HG02763 (cell line): ENCODE results near the gene NEBL.

Source experiments
- ATAC-seq: cut with Tn5 transposase; IDR thresholded peaks from one replicate; pipeline ENCODE4 v1.9.1; 2021; ENCODE audit warnings: mild to moderate bottlenecking, moderate library complexity; ENCODE audit not compliant: unreplicated experiment

NEBL gene

GRCh38 chr10:20797290-20797689 lies 99.8 kb downstream of the NEBL start:
- ATAC-seq: no peak

GRCh38 chr10:20795391-20795790 lies 101.7 kb downstream of the NEBL start:
- ATAC-seq: no peak

- no peak for ATAC-seq
Measured at GRCh38 chr10:20785174-20785573, 111.9 kb downstream of the NEBL start.

DNA sequence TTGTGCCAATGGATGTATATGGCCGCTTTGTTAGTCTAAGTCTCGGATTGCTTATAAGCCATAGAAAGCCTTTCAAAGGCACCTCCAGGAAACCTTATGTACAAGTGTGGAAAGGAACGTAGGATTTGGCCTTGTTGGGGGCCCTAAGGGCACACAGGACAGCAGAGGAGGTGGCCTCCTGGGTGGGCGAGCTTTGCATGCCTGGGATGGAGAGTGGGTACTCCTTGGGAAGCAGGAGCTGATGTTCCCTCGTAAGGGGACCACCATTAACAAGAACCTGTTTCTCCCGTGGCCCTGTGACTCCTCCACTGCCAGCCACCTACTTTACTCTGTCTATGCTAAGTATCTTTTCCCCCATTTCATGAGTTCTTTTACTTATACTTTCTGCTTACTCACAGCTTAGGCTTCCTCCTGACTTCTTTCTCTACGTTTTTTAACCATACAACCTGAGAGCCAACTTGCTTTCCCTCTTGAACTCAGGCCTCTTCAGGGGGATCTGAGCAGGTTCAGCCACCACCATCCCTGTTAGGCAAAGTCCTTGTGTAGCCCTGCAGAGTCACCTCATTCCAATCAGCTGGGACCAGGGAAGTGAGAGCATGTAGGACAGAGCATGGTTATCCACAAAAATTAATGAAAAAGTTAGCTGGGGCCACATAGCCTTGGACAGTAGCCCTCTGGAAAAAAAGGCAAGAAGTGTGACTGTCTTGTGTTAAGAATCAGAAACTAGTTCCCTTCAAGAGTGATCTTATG lies 118.9 kb downstream of the NEBL start:
- ATAC-seq: no peak

DNA sequence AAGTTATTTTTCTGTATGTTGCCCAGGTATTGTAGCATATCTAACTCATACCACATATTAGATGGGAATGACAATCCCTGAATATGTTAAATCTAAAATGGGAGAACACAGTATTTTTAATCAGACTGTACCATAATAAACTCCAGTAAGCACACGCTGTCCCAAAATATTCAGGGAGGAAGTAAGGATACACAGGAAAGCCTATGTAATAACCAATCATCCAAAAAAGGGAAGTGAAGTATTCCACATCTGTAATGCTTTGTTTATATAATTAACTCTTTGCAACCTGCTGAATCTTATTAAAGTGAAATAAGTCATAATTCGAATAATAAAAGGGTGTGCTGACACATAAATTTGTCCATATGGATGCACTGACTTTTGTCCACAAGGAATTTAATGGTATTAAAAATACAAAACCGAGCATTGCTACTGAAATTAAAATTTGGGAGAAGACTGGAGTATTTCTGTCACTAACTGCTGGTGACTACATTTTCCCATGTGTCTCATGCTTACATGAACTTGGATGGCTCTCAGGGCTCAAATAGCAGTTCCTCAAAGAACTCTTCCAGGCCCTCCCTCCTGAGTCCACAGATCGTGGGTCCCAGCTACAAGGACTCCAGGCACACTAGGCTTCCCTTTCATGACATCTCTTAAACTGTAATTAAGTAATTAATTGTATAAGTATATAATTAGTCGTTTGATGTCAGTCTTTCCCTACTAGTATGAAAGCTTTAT lies 120.6 kb downstream of the NEBL start:
- ATAC-seq: no peak

DNA sequence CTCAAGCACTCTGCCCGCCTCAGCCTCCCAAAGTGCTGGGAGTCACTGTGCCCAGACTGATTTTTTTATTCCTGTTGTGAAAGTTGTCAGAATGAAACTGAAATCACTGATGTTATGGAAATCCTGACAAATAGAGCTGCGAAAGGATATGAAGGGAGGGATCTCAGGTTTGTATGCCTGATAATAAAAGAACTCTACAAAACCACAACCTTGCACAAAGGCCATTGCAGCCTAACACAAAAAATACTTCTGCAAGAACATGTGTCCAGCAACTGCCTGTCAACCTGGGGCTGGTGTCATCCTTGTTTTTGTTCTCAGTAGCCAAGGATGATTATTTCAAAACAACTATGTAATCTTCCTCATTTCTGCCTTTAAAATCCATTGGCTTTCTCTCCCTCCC lies 126.1 kb downstream of the NEBL start:
- no peak for ATAC-seq

GRCh38 chr10:20769481-20769880 lies 127.6 kb downstream of the NEBL start:
- no peak for ATAC-seq

DNA sequence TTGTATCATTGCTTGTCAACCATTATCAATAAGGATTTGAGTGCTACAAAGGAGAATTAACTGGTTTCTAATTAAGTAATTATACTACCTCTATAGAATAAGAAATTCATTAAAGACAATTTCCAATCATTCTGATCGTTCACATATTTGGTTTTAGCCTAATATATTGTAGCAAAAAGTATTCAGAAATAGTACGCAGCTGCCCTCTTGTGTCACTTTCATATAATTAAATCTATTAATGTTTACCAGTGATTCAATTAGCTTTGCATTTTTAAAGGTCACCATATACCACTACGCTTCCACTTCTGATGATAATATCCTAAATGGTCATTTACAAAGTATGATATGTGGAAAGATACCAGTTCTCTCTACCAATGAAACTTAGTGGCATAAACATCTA lies 128.3 kb downstream of the NEBL start:
- no peak for ATAC-seq

GRCh38 chr10:20767028-20767427 lies 130.1 kb downstream of the NEBL start:
- no peak for ATAC-seq

DNA sequence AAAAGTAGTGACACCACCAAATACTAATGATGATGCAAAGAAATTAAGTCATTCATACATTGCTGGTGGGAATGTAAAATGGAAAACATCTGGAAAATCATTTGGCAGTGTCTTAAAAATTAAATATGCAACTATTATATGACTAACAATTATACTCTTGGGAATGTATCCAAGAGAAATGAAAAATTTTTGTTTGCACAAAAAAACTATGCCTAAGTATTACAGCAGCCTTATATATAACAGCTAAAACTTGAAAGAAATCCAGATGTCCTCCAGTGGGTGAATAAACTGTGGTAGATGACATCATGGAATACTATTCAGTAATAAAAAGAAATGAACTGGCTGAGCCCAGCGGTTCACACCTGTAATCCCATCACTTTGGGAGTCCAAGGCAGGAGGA lies 132.0 kb downstream of the NEBL start:
- no peak for ATAC-seq

DNA sequence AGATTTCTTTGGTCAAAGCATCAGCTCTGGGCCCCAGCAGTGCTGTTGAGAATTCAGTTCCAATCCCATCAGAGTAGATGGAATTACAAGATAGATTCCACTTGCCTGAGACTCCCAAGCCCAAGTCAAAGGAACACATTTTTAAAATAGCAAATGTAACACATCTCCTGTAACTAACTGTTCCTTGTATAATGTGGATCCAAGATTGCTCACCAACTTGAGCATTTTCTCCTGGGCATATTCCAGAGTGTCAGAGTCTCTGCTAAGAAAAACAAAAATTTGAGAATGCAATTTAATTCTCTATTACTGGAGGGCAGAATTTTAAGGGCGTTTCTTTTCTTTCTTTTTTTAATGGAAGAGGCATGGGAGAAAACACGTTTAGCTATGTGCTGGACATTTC lies 136.7 kb downstream of the NEBL start:
- ATAC-seq: no peak

DNA sequence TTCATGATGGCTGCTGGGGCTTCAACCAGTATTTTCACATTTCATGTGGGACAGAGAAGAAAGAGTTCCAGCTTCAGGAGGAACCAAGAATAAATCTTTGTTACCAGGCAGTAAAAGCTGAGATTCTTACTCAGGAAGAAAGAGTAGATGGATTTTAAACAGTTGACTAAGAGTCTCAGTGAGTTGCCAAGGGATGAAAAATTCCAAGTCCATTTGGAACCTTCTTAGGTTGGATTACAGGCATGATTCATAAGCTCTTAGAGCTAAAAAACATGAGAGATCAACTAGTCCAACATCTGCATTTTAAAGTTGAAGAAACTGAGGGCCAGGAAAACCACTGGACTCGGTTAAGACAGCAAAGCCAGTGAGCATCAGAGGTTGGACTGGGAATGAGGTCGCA lies 148.6 kb downstream of the NEBL start:
- no peak for ATAC-seq

GRCh38 chr10:20747782-20748181 lies 149.3 kb downstream of the NEBL start:
- no peak for ATAC-seq

GRCh38 chr10:20746856-20747255 lies 150.3 kb downstream of the NEBL start:
- ATAC-seq: no peak

GRCh38 chr10:20745556-20746375 lies 151.3 kb downstream of the NEBL start:
- ATAC-seq: no peak

GRCh38 chr10:20744821-20745220 lies 152.3 kb downstream of the NEBL start:
- ATAC-seq: no peak

DNA sequence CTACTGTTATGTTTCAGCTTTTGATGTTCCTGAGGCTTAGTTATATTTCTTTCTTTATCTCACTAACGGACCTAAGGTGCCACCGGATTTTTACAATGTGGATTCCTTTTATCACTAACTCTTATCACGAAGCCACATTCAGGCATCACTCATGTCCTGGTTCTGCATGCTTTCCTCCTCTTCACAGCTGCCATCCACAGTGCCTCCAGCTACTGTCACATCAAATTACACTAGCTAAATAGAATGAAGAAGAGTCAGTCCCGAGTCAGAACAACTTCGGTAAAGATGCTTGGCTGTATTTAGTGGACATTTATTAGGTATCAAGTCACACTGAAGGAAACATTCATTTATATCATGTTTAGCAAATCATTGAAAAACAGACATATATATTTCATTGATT lies 153.2 kb downstream of the NEBL start:
- ATAC-seq: no peak

DNA sequence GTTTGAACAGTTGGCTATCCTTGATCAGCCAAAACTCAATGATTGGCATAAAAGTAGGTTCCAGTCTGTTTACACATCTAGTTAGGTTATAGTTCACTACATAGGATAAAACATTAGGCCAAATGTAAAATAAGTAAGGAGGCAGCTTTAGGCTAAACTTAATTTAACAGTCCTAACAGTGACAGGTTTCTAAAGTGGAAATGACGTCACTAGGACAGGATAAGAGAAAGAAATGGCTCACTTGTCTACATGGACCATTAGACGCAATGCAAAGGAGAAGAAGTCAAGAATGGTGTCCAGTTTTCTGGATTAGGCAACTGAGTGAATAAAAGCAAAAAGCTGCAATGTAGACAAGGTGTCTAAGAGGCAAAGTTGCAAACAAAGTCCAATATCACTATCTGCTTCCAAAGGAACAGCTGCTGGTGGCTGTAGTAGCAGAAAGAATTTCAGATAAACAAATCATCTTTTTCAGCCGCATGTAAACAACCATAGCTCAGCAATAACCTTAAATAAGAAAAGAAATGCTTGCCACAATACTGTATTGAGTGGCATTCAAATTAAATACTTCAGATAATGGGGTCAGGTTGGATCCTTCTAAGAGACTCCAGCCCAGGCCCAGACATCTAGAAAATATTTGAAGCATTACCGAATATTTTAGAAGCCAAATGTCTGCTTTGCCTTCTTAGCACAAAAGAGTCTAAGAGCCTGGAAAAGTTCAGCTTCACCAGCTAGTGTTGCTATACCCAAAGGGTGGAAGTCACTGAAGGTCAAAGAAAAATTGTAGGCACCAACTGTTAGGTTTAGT lies 154.2 kb downstream of the NEBL start:
- ATAC-seq: no peak

GRCh38 chr10:20740120-20740519 lies 157.0 kb downstream of the NEBL start:
- ATAC-seq: no peak

DNA sequence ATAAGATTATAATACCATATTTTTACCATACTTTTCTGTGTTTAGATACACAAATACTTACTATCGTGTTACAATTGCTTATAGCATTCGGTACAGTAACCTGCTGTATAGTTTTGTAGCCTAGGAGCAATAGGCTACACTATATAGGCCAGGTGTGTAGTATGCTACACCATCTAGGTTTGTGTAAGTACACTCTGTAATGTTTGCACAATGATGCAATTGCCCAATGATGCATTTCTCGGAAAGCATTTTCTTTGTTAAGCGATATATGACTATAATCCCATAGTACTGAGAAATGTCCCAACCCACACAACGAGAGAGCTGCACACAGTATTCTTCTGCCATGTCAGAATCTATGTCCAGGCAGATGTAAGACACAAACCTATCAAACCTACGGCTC lies 160.0 kb downstream of the NEBL start:
- ATAC-seq: no peak
